ENCODE measurements around the gene ZNF100.
"Not testable (repeated sequence)": the region's sequence is repeated elsewhere in the genome, so short reads cannot be mapped to it uniquely, and the experiment has no call there.

ZNF100 gene

DNA sequence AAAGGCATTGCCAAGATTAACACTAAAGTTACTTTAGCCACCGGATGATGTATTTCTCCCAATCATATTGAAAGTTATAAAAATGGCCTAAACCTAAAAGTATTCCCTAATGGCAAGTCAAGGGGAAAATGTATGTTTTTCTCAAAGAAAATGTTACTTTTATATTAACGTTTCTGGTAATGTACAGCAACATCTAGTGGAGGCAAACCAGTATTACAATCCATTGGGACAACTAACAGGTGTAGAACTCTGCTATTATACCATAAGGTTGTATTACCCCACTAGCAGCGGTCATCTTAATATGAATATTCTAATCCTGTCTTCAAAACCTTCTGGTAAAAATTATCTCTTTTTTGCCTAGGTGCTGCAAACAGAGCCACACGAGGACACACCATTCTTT is 69.2 kb downstream of the ZNF100 start:
- H3K27ac ChIP-seq (ENCODE audit: low read depth, low read length): no peak overlapping the region
- peaks cover 7% of the 10 kb centered on the region for H3K4me1 ChIP-seq (ENCODE audit: insufficient read depth, low read length)
- H3K9me3 ChIP-seq (ENCODE audit: low read length): no peaks in the 10 kb centered on the region
- no peak overlapping the region for H3K9ac ChIP-seq (ENCODE audit: low read length)
- H3K36me3 ChIP-seq (ENCODE audit: insufficient read depth, low read length): no peaks in the 10 kb centered on the region
- no peaks in the 10 kb centered on the region for H3K27me3 ChIP-seq (ENCODE audit: control insufficient read depth in 1 of 2, insufficient read depth in 2 of 2, low read length in 2 of 2)
- H3K4me3 ChIP-seq (ENCODE audit: low read depth in 1 of 2, low read length in 2 of 2): no peak overlapping the region

GRCh38 chr19:21697698-21698097 is 69.7 kb downstream of the ZNF100 start:
- Histone ChIP-seq H3K36me3 (ENCODE audit: insufficient read depth, low read length) (no peaks in the 10 kb centered on the region), H3K9me3 (ENCODE audit: low read length) (no peaks in the 10 kb centered on the region), H3K4me3 (ENCODE audit: low read depth in 1 of 2, low read length in 2 of 2) (no peak overlapping the region), H3K27ac (ENCODE audit: low read depth, low read length) (no peak overlapping the region), H3K4me1 (ENCODE audit: insufficient read depth, low read length) (peaks cover 7% of the 10 kb centered on the region), H3K27me3 (ENCODE audit: control insufficient read depth in 1 of 2, insufficient read depth in 2 of 2, low read length in 2 of 2) (no peaks in the 10 kb centered on the region), H3K9ac (ENCODE audit: low read length) (no peak overlapping the region)

DNA sequence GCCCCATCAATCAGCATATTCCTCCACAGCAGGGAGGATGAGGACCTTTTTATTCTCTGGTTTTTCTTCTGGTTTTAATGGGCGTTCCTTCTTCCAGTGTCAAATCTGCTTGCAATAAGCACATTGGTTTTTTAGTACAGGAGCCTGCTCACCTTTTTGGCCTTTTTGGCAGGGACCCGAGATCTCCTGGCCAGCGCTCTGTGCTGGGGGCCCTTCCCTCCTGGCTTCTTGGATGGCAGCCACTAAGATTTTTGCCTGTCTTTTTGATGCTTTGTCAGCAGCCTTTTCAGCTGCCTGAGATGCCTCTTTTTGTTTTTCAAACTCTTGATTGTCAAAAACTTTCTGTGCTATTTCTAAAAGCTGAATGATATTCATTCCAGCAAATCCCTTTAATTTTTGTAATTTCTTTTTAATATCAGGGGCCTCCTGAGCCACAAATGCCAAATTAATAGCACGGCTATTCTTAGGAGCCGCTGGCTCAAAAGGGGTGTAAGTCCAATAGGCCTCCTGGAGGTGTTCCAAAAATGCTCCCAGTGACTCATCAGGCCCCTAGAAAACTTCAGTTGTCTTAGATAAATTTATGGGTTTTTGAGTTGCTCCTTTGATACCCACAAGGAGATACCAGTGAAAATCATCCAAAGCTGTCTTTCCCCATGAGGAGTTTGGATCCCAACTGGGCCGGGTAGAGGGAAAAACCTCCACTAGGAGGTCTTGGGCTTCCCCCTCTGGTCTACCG is 73.0 kb downstream of the ZNF100 start:
- Histone ChIP-seq H3K27me3 (ENCODE audit: control insufficient read depth in 1 of 2, insufficient read depth in 2 of 2, low read length in 2 of 2) (no peaks in the 10 kb centered on the region), H3K36me3 (ENCODE audit: insufficient read depth, low read length) (no peaks in the 10 kb centered on the region), H3K9me3 (ENCODE audit: low read length) (no peaks in the 10 kb centered on the region), H3K9ac (ENCODE audit: low read length) (no peak overlapping the region), H3K4me1 (ENCODE audit: insufficient read depth, low read length) (peaks cover 16% of the 10 kb centered on the region), H3K27ac (ENCODE audit: low read depth, low read length) (no peak overlapping the region), H3K4me3 (ENCODE audit: low read depth in 1 of 2, low read length in 2 of 2) (no peak overlapping the region)

GRCh38 chr19:21693399-21693798 is 74.0 kb downstream of the ZNF100 start:
- no peak overlapping the region for H3K9ac ChIP-seq (ENCODE audit: low read length)

DNA sequence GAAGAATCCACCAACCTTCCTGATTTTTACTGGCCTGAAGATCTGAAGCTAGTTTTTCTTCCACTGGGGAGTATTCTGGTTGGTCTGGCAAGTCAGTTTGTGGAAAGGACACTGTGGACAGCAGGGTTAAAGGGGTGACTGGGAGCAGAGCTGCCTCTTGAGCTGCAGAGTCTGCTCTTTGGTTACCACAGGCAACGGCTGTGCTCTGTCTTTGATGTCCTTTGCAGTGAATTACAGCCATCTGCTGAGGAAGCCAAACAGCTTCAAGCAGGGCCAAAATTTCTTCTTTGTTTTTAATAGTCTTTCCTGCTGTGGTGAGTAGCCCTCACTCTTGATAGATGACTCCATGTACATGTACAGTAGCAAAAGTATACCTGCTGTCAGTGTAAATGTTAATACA is 75.7 kb downstream of the ZNF100 start:
- H3K4me3 ChIP-seq (ENCODE audit: low read depth in 1 of 2, low read length in 2 of 2): no peak overlapping the region
- H3K27ac ChIP-seq (ENCODE audit: low read depth, low read length): no peak overlapping the region
- H3K9me3 ChIP-seq (ENCODE audit: low read length): no peaks in the 10 kb centered on the region
- no peaks in the 10 kb centered on the region for H3K27me3 ChIP-seq (ENCODE audit: control insufficient read depth in 1 of 2, insufficient read depth in 2 of 2, low read length in 2 of 2)
- H3K36me3 ChIP-seq (ENCODE audit: insufficient read depth, low read length): no peaks in the 10 kb centered on the region
- H3K9ac ChIP-seq (ENCODE audit: low read length): no peak overlapping the region
- peaks cover 16% of the 10 kb centered on the region for H3K4me1 ChIP-seq (ENCODE audit: insufficient read depth, low read length)

More at GRCh38 chr19:21693399-21693798, 74.0 kb downstream of the ZNF100 start:
- no peak overlapping the region for H3K4me3 ChIP-seq (ENCODE audit: low read depth in 1 of 2, low read length in 2 of 2)
- no peaks in the 10 kb centered on the region for H3K36me3 ChIP-seq (ENCODE audit: insufficient read depth, low read length)
- H3K4me1 ChIP-seq (ENCODE audit: insufficient read depth, low read length): peaks cover 16% of the 10 kb centered on the region
- H3K27ac ChIP-seq (ENCODE audit: low read depth, low read length): no peak overlapping the region
- no peaks in the 10 kb centered on the region for H3K9me3 ChIP-seq (ENCODE audit: low read length)
- H3K27me3 ChIP-seq (ENCODE audit: control insufficient read depth in 1 of 2, insufficient read depth in 2 of 2, low read length in 2 of 2): no peaks in the 10 kb centered on the region

DNA sequence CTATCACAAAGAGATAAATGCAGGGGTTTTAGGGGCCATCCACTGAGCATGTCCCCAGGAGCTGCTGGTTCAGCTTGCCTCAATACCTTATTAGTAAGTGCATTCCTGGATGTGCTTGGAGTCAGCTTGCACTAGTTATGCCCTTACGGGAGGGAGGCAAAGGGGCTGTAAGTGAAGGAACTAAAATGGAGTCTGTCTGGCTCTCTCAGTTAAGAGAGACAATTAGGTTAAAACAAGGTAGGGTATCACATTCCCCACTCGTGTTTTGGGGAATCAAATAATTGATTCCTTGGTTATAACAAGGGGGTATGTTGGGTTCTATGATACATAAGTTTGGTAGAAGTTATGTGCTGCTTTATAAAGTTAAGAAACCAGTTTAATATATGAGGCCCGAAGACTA is 78.9 kb downstream of the ZNF100 start:
- no peaks in the 10 kb centered on the region for H3K9me3 ChIP-seq (ENCODE audit: low read length)
- no peaks in the 10 kb centered on the region for H3K36me3 ChIP-seq (ENCODE audit: insufficient read depth, low read length)
- H3K4me1 ChIP-seq (ENCODE audit: insufficient read depth, low read length): peaks cover 9% of the 10 kb centered on the region
- no peak overlapping the region for H3K4me3 ChIP-seq (ENCODE audit: low read depth in 1 of 2, low read length in 2 of 2)
- no peak overlapping the region for H3K9ac ChIP-seq (ENCODE audit: low read length)
- H3K27me3 ChIP-seq (ENCODE audit: control insufficient read depth in 1 of 2, insufficient read depth in 2 of 2, low read length in 2 of 2): no peaks in the 10 kb centered on the region
- H3K27ac ChIP-seq (ENCODE audit: low read depth, low read length): no peak overlapping the region

DNA sequence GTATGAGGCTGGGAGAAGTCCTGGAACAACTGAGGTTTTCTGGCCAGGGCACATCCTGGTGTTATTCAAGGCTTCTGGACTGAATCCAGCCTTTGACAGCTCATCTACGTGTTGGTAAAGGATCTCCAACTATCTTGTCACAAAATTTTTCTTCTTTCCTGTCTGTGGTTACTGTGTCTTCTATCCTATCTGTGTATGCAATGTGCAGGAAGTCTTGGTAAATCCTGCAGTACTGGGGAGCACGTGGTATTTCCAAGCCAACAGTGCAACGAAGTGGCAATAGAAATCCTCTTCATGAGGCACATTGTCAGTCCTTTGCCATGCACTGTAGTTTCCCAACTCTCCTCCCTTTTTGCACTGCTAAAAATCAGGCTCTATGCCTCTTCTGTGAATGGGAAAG is 86.7 kb downstream of the ZNF100 start:
- Histone ChIP-seq H3K4me1 (ENCODE audit: insufficient read depth, low read length) (no peaks in the 10 kb centered on the region), H3K9ac (ENCODE audit: low read length) (no peak overlapping the region), H3K27ac (ENCODE audit: low read depth, low read length) (no peak overlapping the region), H3K36me3 (ENCODE audit: insufficient read depth, low read length) (no peaks in the 10 kb centered on the region), H3K4me3 (ENCODE audit: low read depth in 1 of 2, low read length in 2 of 2) (no peak overlapping the region), H3K27me3 (ENCODE audit: control insufficient read depth in 1 of 2, insufficient read depth in 2 of 2, low read length in 2 of 2) (no peaks in the 10 kb centered on the region), H3K9me3 (ENCODE audit: low read length) (no peaks in the 10 kb centered on the region)

- Histone ChIP-seq H3K9ac (ENCODE audit: low read length) (no peak overlapping the region), H3K9me3 (ENCODE audit: low read length) (no peaks in the 10 kb centered on the region), H3K4me3 (ENCODE audit: low read depth in 1 of 2, low read length in 2 of 2) (no peak overlapping the region), H3K27ac (ENCODE audit: low read depth, low read length) (no peak overlapping the region), H3K36me3 (ENCODE audit: insufficient read depth, low read length) (no peaks in the 10 kb centered on the region), H3K4me1 (ENCODE audit: insufficient read depth, low read length) (no peaks in the 10 kb centered on the region), H3K27me3 (ENCODE audit: control insufficient read depth in 1 of 2, insufficient read depth in 2 of 2, low read length in 2 of 2) (no peaks in the 10 kb centered on the region)
Measured at GRCh38 chr19:21680026-21680425, 87.4 kb downstream of the ZNF100 start.

- no peak overlapping the region for H3K4me3 ChIP-seq (ENCODE audit: low read depth in 1 of 2, low read length in 2 of 2)
- H3K27ac ChIP-seq (ENCODE audit: low read depth, low read length): no peak overlapping the region
Measured at GRCh38 chr19:21677696-21678418, 89.5 kb downstream of the ZNF100 start.

GRCh38 chr19:21674454-21674853 is 92.9 kb downstream of the ZNF100 start:
- Histone ChIP-seq H3K27me3 (ENCODE audit: control insufficient read depth in 1 of 2, insufficient read depth in 2 of 2, low read length in 2 of 2) (no peaks in the 10 kb centered on the region), H3K4me3 (ENCODE audit: low read depth in 1 of 2, low read length in 2 of 2) (no peak overlapping the region), H3K9me3 (ENCODE audit: low read length) (no peaks in the 10 kb centered on the region), H3K27ac (ENCODE audit: low read depth, low read length) (no peak overlapping the region), H3K4me1 (ENCODE audit: insufficient read depth, low read length) (peaks cover 18% of the 10 kb centered on the region), H3K36me3 (ENCODE audit: insufficient read depth, low read length) (no peaks in the 10 kb centered on the region), H3K9ac (ENCODE audit: low read length) (no peak overlapping the region)

More at GRCh38 chr19:21677696-21678418, 89.5 kb downstream of the ZNF100 start:
- Histone ChIP-seq H3K9ac (ENCODE audit: low read length) (no peak overlapping the region), H3K4me1 (ENCODE audit: insufficient read depth, low read length) (peaks cover 5% of the 10 kb centered on the region), H3K9me3 (ENCODE audit: low read length) (no peaks in the 10 kb centered on the region), H3K36me3 (ENCODE audit: insufficient read depth, low read length) (no peaks in the 10 kb centered on the region), H3K27me3 (ENCODE audit: control insufficient read depth in 1 of 2, insufficient read depth in 2 of 2, low read length in 2 of 2) (no peaks in the 10 kb centered on the region)

- H3K4me3 ChIP-seq (ENCODE audit: low read depth in 1 of 2, low read length in 2 of 2); H3K9ac ChIP-seq (ENCODE audit: low read length); H3K36me3 ChIP-seq (ENCODE audit: insufficient read depth, low read length); H3K27me3 ChIP-seq (ENCODE audit: control insufficient read depth in 1 of 2, insufficient read depth in 2 of 2, low read length in 2 of 2); H3K9me3 ChIP-seq (ENCODE audit: low read length); H3K27ac ChIP-seq (ENCODE audit: low read depth, low read length): not testable (repeated sequence)
- H3K4me1 ChIP-seq (ENCODE audit: insufficient read depth, low read length): peaks cover 18% of the 10 kb centered on the region
Measured at GRCh38 chr19:21673479-21673878, 93.9 kb downstream of the ZNF100 start.

Data from muscle layer of colon (tissue), 2 donors.